SK-N-SH (cell line): Measurements from ENCODE around the gene IRF2.

Experiments used
- CTCF ChIP-seq: fragments of 200-600 bp; sonication (generic); IDR thresholded peaks from 2 replicates; pipeline ENCODE4 v1.6.1; 2017; ENCODE audit warnings: antibody characterized with exemption, mild to moderate bottlenecking, moderate library complexity
- POLR2AphosphoS5 ChIP-seq: IDR thresholded peaks from 2 replicates; pipeline ENCODE4 v1.6.1; 2012; ENCODE audit warnings: low read depth, low read length
- RAD21 ChIP-seq: IDR thresholded peaks from 2 replicates; pipeline ENCODE4 v1.6.1; 2012; ENCODE audit warnings: mild to moderate bottlenecking, low read length
- SIN3A ChIP-seq: IDR thresholded peaks from 2 replicates; pipeline ENCODE4 v1.6.1; 2012; ENCODE audit warnings: low read depth, mild to moderate bottlenecking, low read length, moderate library complexity, borderline replicate concordance
- SMC3 ChIP-seq: IDR thresholded peaks from 2 replicates; pipeline ENCODE4 v1.6.1; 2012; ENCODE audit warnings: low read depth, low read length, improper control_type of control experiment
- TAF1 ChIP-seq: IDR thresholded peaks from 2 replicates; pipeline ENCODE4 v1.6.1; 2012; ENCODE audit warnings: low read depth, mild to moderate bottlenecking, low read length, moderate library complexity, borderline replicate concordance
- USF1 ChIP-seq: IDR thresholded peaks from 2 replicates; pipeline ENCODE4 v1.4.0; 2012; ENCODE audit warnings: low read depth, borderline replicate concordance
- USF2 ChIP-seq: fragments of 150-350 bp; IDR thresholded peaks from 2 replicates; pipeline ENCODE4 v1.6.1; 2017; ENCODE audit warnings: antibody characterized with exemption, low read length, low read depth, borderline replicate concordance
- YY1 ChIP-seq: IDR thresholded peaks from 2 replicates; pipeline ENCODE4 v1.4.0; 2012; ENCODE audit warnings: low read depth, mild to moderate bottlenecking
- ZBTB33 ChIP-seq: IDR thresholded peaks from 2 replicates; pipeline ENCODE4 v1.4.0; 2012; ENCODE audit warnings: low read depth, borderline replicate concordance

GRCh38 chr4:184368290-184368689 is 106.1 kb downstream of the IRF2 start:
- TF ChIP-seq USF1: no peak
- TF ChIP-seq CTCF: no peak
- TF ChIP-seq YY1: no peak
- no peak for TF ChIP-seq RAD21
- no peak for TF ChIP-seq ZBTB33
- TF ChIP-seq USF2: no peak
- no peak for TF ChIP-seq TAF1
- TF ChIP-seq POLR2AphosphoS5: no peak
- no peak for TF ChIP-seq SMC3
- no peak for TF ChIP-seq SIN3A
